ENCODE measurements around the gene HIVEP3. TPM values are rescaled to one million over a fixed set of nuclear protein-coding genes. Genes with fewer than 3 reads are reported as not detected.

The HIVEP3 gene
- total RNA-seq, 1 experiment from 2014 or later = 1.2 TPM

DNA sequence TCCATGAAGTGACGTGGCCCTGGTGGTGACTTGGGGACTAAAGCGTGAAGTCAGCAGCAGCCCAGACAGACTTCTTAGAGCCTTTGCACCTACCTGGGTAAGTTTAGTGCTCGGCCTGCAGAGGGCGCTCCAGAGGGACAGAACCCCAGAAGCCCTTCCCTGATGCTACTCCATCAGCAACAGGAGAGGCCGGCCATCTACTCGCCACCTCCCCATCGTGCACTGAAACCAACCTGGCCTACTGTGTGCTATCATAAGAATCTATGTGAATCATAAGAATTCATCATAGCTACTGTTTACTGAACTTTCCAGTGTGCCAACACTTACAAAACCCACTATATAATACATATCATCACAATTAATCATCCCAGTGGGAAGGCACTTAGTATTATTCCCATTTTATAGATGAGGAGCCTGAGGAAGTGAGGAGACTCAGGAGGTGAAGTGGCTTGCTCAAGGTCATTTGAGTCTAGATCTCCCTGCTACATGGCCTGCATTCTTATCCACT, 426.3 kb downstream of the HIVEP3 start:
- ChIA-PET POLR2A (interaction anchor here (1.4 to 10.0 kb wide), 3 partner anchors 9 to 22 kb away, joined by 4 to 87 read pairs (median 8); partner anchors contain the start of gene EDN2), CTCF (interaction anchor here (0.6 to 2.8 kb wide), 11 partner anchors 10 to 175 kb away, joined by 3 to 26 read pairs (median 3); partner anchors contain the start of gene EDN2)
- no peak for DNase-seq (ENCODE audit: unreplicated experiment)
- intact Hi-C loops (cut with micrococcal nuclease) = loop anchor here (10.0 kb wide), 1 partner anchor 1192 kb away; the partner anchor contains the start of gene YBX1
- H3K4me3 Mint-ChIP-seq (ENCODE audit: unreplicated experiment) = no peak overlapping the region
- H3K4me1 Mint-ChIP-seq (ENCODE audit: insufficient read depth, unreplicated experiment) = peaks cover 30% of the 10 kb centered on the region
- TF ChIP-seq, protein P1, sequence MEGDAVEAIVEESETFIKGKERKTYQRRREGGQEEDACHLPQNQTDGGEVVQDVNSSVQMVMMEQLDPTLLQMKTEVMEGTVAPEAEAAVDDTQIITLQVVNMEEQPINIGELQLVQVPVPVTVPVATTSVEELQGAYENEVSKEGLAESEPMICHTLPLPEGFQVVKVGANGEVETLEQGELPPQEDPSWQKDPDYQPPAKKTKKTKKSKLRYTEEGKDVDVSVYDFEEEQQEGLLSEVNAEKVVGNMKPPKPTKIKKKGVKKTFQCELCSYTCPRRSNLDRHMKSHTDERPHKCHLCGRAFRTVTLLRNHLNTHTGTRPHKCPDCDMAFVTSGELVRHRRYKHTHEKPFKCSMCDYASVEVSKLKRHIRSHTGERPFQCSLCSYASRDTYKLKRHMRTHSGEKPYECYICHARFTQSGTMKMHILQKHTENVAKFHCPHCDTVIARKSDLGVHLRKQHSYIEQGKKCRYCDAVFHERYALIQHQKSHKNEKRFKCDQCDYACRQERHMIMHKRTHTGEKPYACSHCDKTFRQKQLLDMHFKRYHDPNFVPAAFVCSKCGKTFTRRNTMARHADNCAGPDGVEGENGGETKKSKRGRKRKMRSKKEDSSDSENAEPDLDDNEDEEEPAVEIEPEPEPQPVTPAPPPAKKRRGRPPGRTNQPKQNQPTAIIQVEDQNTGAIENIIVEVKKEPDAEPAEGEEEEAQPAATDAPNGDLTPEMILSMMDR (IDR thresholded peaks at IDR 0.05; ENCODE audit: unreplicated experiment) = peak; percentile 60
- H3K27ac Mint-ChIP-seq (ENCODE audit: low read depth, unreplicated experiment) = no peak overlapping the region
- H3K36me3 Mint-ChIP-seq (ENCODE audit: insufficient read depth, unreplicated experiment) = no peaks in the 10 kb centered on the region
- H3K27me3 Mint-ChIP-seq (ENCODE audit: insufficient read depth, unreplicated experiment) = no peaks in the 10 kb centered on the region
- BruUV-seq (replicated peaks) = TSS peak; percentile 23
- peaks cover 11% of the 10 kb centered on the region for H3K9me3 Mint-ChIP-seq (ENCODE audit: unreplicated experiment)

DNA sequence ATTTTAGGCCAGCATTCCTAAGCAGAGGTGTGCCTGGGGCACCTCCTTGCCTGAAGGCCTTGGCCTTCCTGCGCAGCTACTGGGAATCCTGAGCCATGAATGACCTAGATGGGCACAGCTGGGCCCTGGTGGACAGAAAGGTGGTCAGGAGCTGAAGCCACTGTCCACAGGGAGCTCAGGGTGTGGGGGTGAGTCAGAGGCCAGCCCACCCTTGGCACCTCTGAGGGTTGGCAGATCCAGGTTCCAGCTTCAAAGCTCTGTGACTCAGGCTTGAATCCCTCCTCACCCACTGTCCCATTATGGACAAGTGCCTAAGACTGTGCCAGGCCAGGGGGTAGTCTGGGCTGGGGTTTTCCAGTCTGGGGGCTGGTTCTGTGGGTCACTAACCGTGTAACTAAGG, 427.8 kb downstream of the HIVEP3 start:
- Mint-ChIP-seq H3K4me1 (ENCODE audit: insufficient read depth, unreplicated experiment) (peaks cover 33% of the 10 kb centered on the region), H3K27ac (ENCODE audit: low read depth, unreplicated experiment) (no peak overlapping the region), H3K4me3 (ENCODE audit: unreplicated experiment) (no peak overlapping the region), H3K27me3 (ENCODE audit: insufficient read depth, unreplicated experiment) (no peaks in the 10 kb centered on the region), H3K9me3 (ENCODE audit: unreplicated experiment) (peaks cover 11% of the 10 kb centered on the region), H3K36me3 (ENCODE audit: insufficient read depth, unreplicated experiment) (no peaks in the 10 kb centered on the region)
- CTCF ChIA-PET = interaction anchor here (0.6 to 2.8 kb wide), 5 partner anchors 8 to 85 kb away, joined by 3 to 26 read pairs (median 4); partner anchors contain the start of gene EDN2
- intact Hi-C loops (cut with micrococcal nuclease) = loop anchor here (10.0 kb wide), 1 partner anchor 1194 kb away; the partner anchor contains the start of gene YBX1
- BruUV-seq (replicated peaks) = no TSS peak
- TF ChIP-seq, protein P1 (IDR thresholded peaks at IDR 0.05; ENCODE audit: unreplicated experiment) = no peak
- POLR2A ChIA-PET = interaction anchor here (1.5 to 10.0 kb wide), 2 partner anchors 8 to 16 kb away, joined by 3 to 87 read pairs; partner anchors contain the start of gene EDN2
- no peak for DNase-seq (ENCODE audit: unreplicated experiment)

DNA sequence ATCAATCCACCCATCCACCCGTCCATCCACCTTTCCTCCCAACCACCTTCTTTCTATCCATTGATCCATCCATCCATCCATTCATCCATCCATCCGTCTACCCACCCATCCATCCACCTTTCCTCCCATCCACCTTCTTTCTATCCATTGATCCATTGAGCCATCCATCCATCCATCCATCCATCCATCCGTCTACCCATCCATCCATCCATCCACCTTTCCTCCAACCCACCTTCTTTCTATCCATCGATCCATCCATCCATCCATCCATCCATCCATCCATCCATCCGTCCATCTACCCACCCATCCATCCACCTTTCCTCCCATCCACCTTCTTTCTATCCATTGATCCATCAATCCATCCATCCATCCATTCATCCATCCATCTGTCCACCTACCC, 429.2 kb downstream of the HIVEP3 start:
- ChIA-PET CTCF (interaction anchor here (0.5 kb wide), 1 partner anchor 16 kb away, joined by 3 read pairs; no protein-coding TSS in a partner anchor), POLR2A (interaction anchor here (1.5 kb wide), 1 partner anchor 15 kb away, joined by 3 read pairs; no protein-coding TSS in a partner anchor)
- Mint-ChIP-seq H3K36me3 (ENCODE audit: insufficient read depth, unreplicated experiment) (no peaks in the 10 kb centered on the region), H3K27me3 (ENCODE audit: insufficient read depth, unreplicated experiment) (no peaks in the 10 kb centered on the region), H3K9me3 (ENCODE audit: unreplicated experiment) (peaks cover 11% of the 10 kb centered on the region), H3K4me1 (ENCODE audit: insufficient read depth, unreplicated experiment) (peaks cover 28% of the 10 kb centered on the region), H3K27ac (ENCODE audit: low read depth, unreplicated experiment) (no peak overlapping the region), H3K4me3 (ENCODE audit: unreplicated experiment) (no peak overlapping the region)
- intact Hi-C loops (cut with micrococcal nuclease) = no loop called here
- TF ChIP-seq, protein P1 (IDR thresholded peaks at IDR 0.05; ENCODE audit: unreplicated experiment) = no peak
- DNase-seq (ENCODE audit: unreplicated experiment) = no peak
- no TSS peak for BruUV-seq (replicated peaks)

DNA sequence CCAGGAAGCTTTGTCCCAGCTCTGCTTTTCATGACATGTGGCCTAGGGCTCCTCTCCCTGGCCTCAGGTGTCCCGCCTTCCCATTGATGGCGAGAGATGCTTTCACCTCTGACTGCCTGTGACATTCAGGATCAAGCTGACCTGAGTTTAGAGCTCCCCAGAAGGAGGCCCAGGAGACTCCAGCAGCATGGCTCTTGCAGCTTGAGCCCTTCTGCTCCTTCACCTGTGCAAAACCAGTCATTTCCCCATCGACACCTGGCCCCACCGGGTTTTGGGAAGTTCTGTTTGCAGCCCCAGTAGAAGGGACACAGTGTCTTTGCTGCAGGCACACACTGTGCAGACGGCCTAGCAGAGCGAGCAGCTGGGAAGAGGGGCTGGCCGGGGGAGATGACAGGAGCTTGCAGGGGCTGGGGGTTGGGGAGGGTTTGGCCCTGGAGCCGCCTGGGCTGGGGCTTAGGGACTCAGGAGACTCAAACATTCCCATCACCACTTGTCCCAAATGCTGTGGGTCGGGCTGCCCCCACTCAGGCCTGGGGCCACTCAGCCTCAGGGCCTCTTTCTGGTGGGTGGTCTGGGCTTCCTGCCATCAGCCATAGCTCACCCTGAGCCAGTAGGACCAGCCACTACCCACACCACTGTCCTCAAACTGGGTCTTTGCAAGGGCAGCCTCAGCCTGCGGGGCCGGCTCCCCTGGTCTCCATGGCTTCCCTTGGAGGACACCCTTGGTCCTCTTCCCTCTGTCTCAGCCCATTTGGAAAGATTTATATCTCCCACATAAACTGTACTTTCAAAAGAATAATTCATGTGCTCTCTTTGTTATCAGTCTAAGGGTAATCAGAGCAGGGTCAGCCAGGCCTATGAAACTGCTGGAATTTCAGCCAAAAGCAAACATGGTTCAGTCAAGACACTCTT, 430.4 kb downstream of the HIVEP3 start:
- no peak overlapping the region for H3K4me3 Mint-ChIP-seq (ENCODE audit: unreplicated experiment)
- no peak for DNase-seq (ENCODE audit: unreplicated experiment)
- CTCF ChIA-PET = interaction anchor here (0.8 to 1.1 kb wide), 2 partner anchors 11 to 28 kb away, joined by 3 read pairs; no protein-coding TSS in a partner anchor
- no peaks in the 10 kb centered on the region for H3K27me3 Mint-ChIP-seq (ENCODE audit: insufficient read depth, unreplicated experiment)
- peaks cover 11% of the 10 kb centered on the region for H3K9me3 Mint-ChIP-seq (ENCODE audit: unreplicated experiment)
- peaks cover 36% of the 10 kb centered on the region for H3K4me1 Mint-ChIP-seq (ENCODE audit: insufficient read depth, unreplicated experiment)
- no TSS peak for BruUV-seq (replicated peaks)
- TF ChIP-seq, protein P1 (IDR thresholded peaks at IDR 0.05; ENCODE audit: unreplicated experiment) = no peak
- intact Hi-C loops (cut with micrococcal nuclease) = no loop called here
- H3K36me3 Mint-ChIP-seq (ENCODE audit: insufficient read depth, unreplicated experiment) = no peaks in the 10 kb centered on the region
- H3K27ac Mint-ChIP-seq (ENCODE audit: low read depth, unreplicated experiment) = no peak overlapping the region
- POLR2A ChIA-PET = interaction anchor here (0.6 kb wide), 1 partner anchor 794 kb away, joined by 3 read pairs; no protein-coding TSS in a partner anchor

Measured in MCF 10A (cell line).